OCI-M2 (cell line): ENCODE data around the gene PTPRT.
"Not testable (repeated sequence)": the region's sequence is repeated elsewhere in the genome, so short reads cannot be mapped to it uniquely, and the experiment has no call there.

Source experiments
- DNase-seq: peaks from one replicate; lab custom pipeline; 2025; ENCODE audit not compliant: unreplicated experiment; lab: John Stamatoyannopoulos, UW

PTPRT gene

GRCh38 chr20:43187476-43188233 lies 2.1 kb downstream of the PTPRT start:
- peak; percentile 2 for DNase-seq

- no peak for DNase-seq
These were observed 3.4 kb downstream of the PTPRT start for GRCh38 chr20:43186312-43186711.

- no peak for DNase-seq
These were observed 3.8 kb downstream of the PTPRT start for GRCh38 chr20:43185901-43186300.

- DNase-seq = no peak
These were observed 6.1 kb downstream of the PTPRT start for GRCh38 chr20:43183536-43184070.

GRCh38 chr20:43178080-43178479 lies 11.6 kb downstream of the PTPRT start:
- no peak for DNase-seq

GRCh38 chr20:43176726-43177125 lies 13.0 kb downstream of the PTPRT start:
- no peak for DNase-seq

- DNase-seq = no peak
These were observed 17.8 kb downstream of the PTPRT start for GRCh38 chr20:43171930-43172329.

GRCh38 chr20:43170771-43171170 lies 18.9 kb downstream of the PTPRT start:
- DNase-seq = no peak

- no peak for DNase-seq
These were observed 22.1 kb downstream of the PTPRT start for GRCh38 chr20:43167615-43168014.

- no peak for DNase-seq
These were observed 22.7 kb downstream of the PTPRT start for GRCh38 chr20:43167021-43167420.

GRCh38 chr20:43165611-43166010 lies 24.1 kb downstream of the PTPRT start:
- no peak for DNase-seq

GRCh38 chr20:43164736-43165135 lies 25.0 kb downstream of the PTPRT start:
- DNase-seq = not testable (repeated sequence)

GRCh38 chr20:43161716-43162115 lies 28.0 kb downstream of the PTPRT start:
- DNase-seq = no peak

GRCh38 chr20:43160941-43161340 lies 28.8 kb downstream of the PTPRT start:
- DNase-seq = no peak

GRCh38 chr20:43159994-43160393 lies 29.7 kb downstream of the PTPRT start:
- no peak for DNase-seq

GRCh38 chr20:43155366-43156100 lies 34.2 kb downstream of the PTPRT start:
- no peak for DNase-seq

GRCh38 chr20:43151901-43152300 lies 37.8 kb downstream of the PTPRT start:
- no peak for DNase-seq

- DNase-seq = no peak
These were observed 38.5 kb downstream of the PTPRT start for GRCh38 chr20:43151256-43151655.

GRCh38 chr20:43140726-43141125 lies 49.0 kb downstream of the PTPRT start:
- DNase-seq = no peak

- no peak for DNase-seq
These were observed 51.5 kb downstream of the PTPRT start for GRCh38 chr20:43138061-43138770.

GRCh38 chr20:43137160-43137559 lies 52.5 kb downstream of the PTPRT start:
- DNase-seq = no peak

GRCh38 chr20:43124241-43124640 lies 65.5 kb downstream of the PTPRT start:
- no peak for DNase-seq
